HG03442 (cell line): Measurements from ENCODE around the gene SRP9.
"Not testable (repeated sequence)": the region's sequence is repeated elsewhere in the genome, so short reads cannot be mapped to it uniquely, and the experiment has no call there.

ENCODE experiments used
- ATAC-seq: cut with Tn5 transposase; IDR thresholded peaks from one replicate; pipeline ENCODE4 v1.9.1; 2021; ENCODE audit warnings: mild to moderate bottlenecking, moderate library complexity; ENCODE audit not compliant: unreplicated experiment

Gene SRP9

DNA sequence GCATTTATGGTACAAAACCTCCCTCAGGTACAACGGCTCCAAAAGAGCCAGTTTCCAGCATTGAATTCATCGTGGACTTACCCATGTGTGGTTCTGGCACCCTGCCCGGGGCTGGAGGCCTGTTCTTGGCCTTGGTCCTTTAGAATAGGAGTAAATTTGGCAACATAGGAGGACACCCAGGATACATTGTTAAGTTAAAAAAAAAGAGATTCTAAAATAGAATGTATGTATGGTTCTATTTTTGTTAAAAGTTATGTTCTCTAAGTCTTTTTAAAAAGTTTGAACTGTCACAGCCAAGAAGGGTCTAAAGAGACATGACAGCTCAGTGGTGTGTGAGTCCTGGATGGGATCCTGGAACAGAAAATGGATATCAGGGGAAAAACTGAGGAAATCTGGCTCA lies 58.2 kb downstream of the SRP9 start:
- ATAC-seq, result no peak

DNA sequence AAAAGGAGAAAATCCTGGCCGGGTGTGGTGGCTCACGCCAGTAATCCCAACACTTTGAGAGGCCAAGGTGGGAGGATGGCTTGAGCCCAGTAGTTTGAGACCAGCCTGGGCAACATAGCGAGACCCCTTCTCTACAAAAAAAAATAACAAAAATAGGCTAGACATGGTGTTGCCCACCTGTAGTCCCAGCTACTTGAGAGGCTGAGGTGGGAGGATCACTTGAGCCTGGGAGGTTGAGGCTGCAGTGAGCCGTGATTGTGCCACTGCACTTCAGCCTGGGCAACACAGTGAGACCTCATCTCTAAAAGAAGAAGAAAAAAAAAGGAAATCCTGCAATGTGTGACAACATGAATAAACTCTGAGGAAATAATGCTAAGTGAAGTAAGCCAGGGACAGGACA lies 58.7 kb downstream of the SRP9 start:
- ATAC-seq, result not testable (repeated sequence)

DNA sequence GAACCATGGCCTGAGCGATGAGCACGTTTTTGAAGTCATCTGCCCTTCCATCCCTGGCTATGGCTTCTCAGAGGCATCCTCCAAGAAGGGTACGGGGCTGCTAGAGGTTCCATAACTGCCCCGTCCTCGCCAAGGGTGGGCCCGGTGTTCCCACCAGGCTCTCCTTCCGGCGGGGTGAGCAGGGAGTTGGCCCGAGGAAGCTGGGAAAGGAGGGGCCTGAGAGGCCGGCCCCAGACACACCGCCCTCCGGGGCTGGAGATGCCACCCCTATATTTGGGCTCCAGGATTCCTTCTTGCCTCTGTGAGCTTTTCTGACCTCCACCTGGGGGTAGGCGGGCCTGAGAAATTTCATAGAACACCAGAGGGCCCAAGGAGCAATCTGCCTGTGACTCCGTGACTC lies 61.2 kb downstream of the SRP9 start:
- no peak for ATAC-seq
